ENCODE results near the gene SDSL. TPM values are rescaled to one million over a fixed set of nuclear protein-coding genes. Genes with fewer than 3 reads are reported as not detected.

SDSL gene
- total RNA-seq, 2 experiments from 2014 or later: 0.47 to 0.50 TPM

GRCh38 chr12:113374823-113375428, 47.3 kb upstream of the SDSL start:
- Mint-ChIP-seq H3K9me3 (no peaks in the 10 kb centered on the region), H3K36me3 (ENCODE audit: low read depth) (peaks cover 68% of the 10 kb centered on the region), H3K4me3 (no peak overlapping the region), H3K4me1 (ENCODE audit: low read depth) (no peaks in the 10 kb centered on the region), H3K27ac (no peak overlapping the region), H3K27me3 (no peaks in the 10 kb centered on the region)
- peaks cover 0 to 10% of the 10 kb centered on the region in 2 experiments for H3K9me3 ChIP-seq (ENCODE audit: control insufficient read depth in 1 of 2, insufficient read depth in 1 of 2, low read length in 2 of 2)
- no peak overlapping the region for H3K4me3 ChIP-seq (ENCODE audit: low read length)
- no peak overlapping the region for H3K27ac ChIP-seq (ENCODE audit: low read depth in 1 of 2, low read length in 2 of 2)
- H3K27me3 ChIP-seq (ENCODE audit: control insufficient read depth in 1 of 2, insufficient read depth in 2 of 2, low read length in 2 of 2): no peaks in the 10 kb centered on the region
- H3K4me1 ChIP-seq (ENCODE audit: insufficient read depth, low read length): no peaks in the 10 kb centered on the region
- DNase-seq (no peak), ATAC-seq (ENCODE audit: poor library complexity) (no peak)
- ChIA-PET POLR2A (no interaction called here), CTCF (no interaction called here)
- TF ChIP-seq CTCF (IDR thresholded peaks at IDR 0.05): no peak
- peaks cover 24% of the 10 kb centered on the region for H3K36me3 ChIP-seq (ENCODE audit: insufficient read depth, low read length)
- intact Hi-C loops (cut with DNase I, micrococcal nuclease): no loop called here

GRCh38 chr12:113378291-113378690, 43.9 kb upstream of the SDSL start:
- ATAC-seq (ENCODE audit: poor library complexity) (no peak), DNase-seq (no peak)
- Mint-ChIP-seq H3K9me3 (no peaks in the 10 kb centered on the region), H3K27me3 (no peaks in the 10 kb centered on the region), H3K4me1 (ENCODE audit: low read depth) (no peaks in the 10 kb centered on the region), H3K27ac (no peak overlapping the region), H3K4me3 (no peak overlapping the region), H3K36me3 (ENCODE audit: low read depth) (peaks cover 59% of the 10 kb centered on the region)
- intact Hi-C loops (cut with DNase I, micrococcal nuclease): no loop called here
- no peak overlapping the region for H3K4me3 ChIP-seq (ENCODE audit: low read length)
- peaks cover 0 to 10% of the 10 kb centered on the region in 2 experiments for H3K9me3 ChIP-seq (ENCODE audit: control insufficient read depth in 1 of 2, insufficient read depth in 1 of 2, low read length in 2 of 2)
- peaks cover 20% of the 10 kb centered on the region for H3K36me3 ChIP-seq (ENCODE audit: insufficient read depth, low read length)
- H3K27me3 ChIP-seq (ENCODE audit: control insufficient read depth in 1 of 2, insufficient read depth in 2 of 2, low read length in 2 of 2): no peaks in the 10 kb centered on the region
- TF ChIP-seq CTCF (IDR thresholded peaks at IDR 0.05): no peak
- H3K27ac ChIP-seq (ENCODE audit: low read depth in 1 of 2, low read length in 2 of 2): no peak overlapping the region
- H3K4me1 ChIP-seq (ENCODE audit: insufficient read depth, low read length): no peaks in the 10 kb centered on the region
- ChIA-PET CTCF (no interaction called here), POLR2A (no interaction called here)

- Mint-ChIP-seq H3K9me3 (no peaks in the 10 kb centered on the region), H3K27ac (no peak overlapping the region), H3K27me3 (no peaks in the 10 kb centered on the region), H3K4me3 (no peak overlapping the region), H3K36me3 (ENCODE audit: low read depth) (peaks cover 54% of the 10 kb centered on the region), H3K4me1 (ENCODE audit: low read depth) (no peaks in the 10 kb centered on the region)
- no peaks in the 10 kb centered on the region for H3K4me1 ChIP-seq (ENCODE audit: insufficient read depth, low read length)
- H3K27ac ChIP-seq (ENCODE audit: low read depth in 1 of 2, low read length in 2 of 2): no peak overlapping the region
- CTCF ChIA-PET: no interaction called here
- intact Hi-C loops (cut with DNase I, micrococcal nuclease): no loop called here
- POLR2A ChIA-PET: no interaction called here
- DNase-seq (no peak), ATAC-seq (ENCODE audit: poor library complexity) (no peak)
- TF ChIP-seq CTCF (IDR thresholded peaks at IDR 0.05): no peak
- H3K4me3 ChIP-seq (ENCODE audit: low read length): no peak overlapping the region
- H3K27me3 ChIP-seq (ENCODE audit: control insufficient read depth in 1 of 2, insufficient read depth in 2 of 2, low read length in 2 of 2): no peaks in the 10 kb centered on the region
- peaks cover 17% of the 10 kb centered on the region for H3K36me3 ChIP-seq (ENCODE audit: insufficient read depth, low read length)
- H3K9me3 ChIP-seq (ENCODE audit: control insufficient read depth in 1 of 2, insufficient read depth in 1 of 2, low read length in 2 of 2): no peaks in the 10 kb centered on the region
These were observed 41.0 kb upstream of the SDSL start for GRCh38 chr12:113381220-113381619.
